GM18858 (cell line): ENCODE data around the gene SERINC5.
"Not testable (repeated sequence)": the region's sequence is repeated elsewhere in the genome, so short reads cannot be mapped to it uniquely, and the experiment has no call there.

Experiments used
- ATAC-seq: cut with Tn5 transposase; IDR thresholded peaks from one replicate; pipeline ENCODE4 v1.9.1; 2021; ENCODE audit not compliant: unreplicated experiment

Gene SERINC5

GRCh38 chr5:80174790-80175189, 81.1 kb downstream of the SERINC5 start:
- no peak for ATAC-seq

- no peak for ATAC-seq
Measured at GRCh38 chr5:80172067-80172695, 83.7 kb downstream of the SERINC5 start.

- no peak for ATAC-seq
Measured at GRCh38 chr5:80170117-80170535, 85.7 kb downstream of the SERINC5 start.

- ATAC-seq = no peak
Measured at GRCh38 chr5:80168388-80169028, 87.3 kb downstream of the SERINC5 start.

GRCh38 chr5:80165452-80165851, 90.4 kb downstream of the SERINC5 start:
- no peak for ATAC-seq

GRCh38 chr5:80161165-80161564, 94.7 kb downstream of the SERINC5 start:
- ATAC-seq = no peak

- ATAC-seq = no peak
Measured at GRCh38 chr5:80160242-80160641, 95.6 kb downstream of the SERINC5 start.

GRCh38 chr5:80159133-80159815, 96.6 kb downstream of the SERINC5 start:
- ATAC-seq = no peak

GRCh38 chr5:80156156-80156555, 99.7 kb downstream of the SERINC5 start:
- ATAC-seq = no peak

- ATAC-seq = no peak
Measured at GRCh38 chr5:80154749-80155148, 101.1 kb downstream of the SERINC5 start.

- ATAC-seq = not testable (repeated sequence)
Measured at GRCh38 chr5:80154289-80154688, 101.6 kb downstream of the SERINC5 start.

- ATAC-seq = no peak
Measured at GRCh38 chr5:80153586-80154126, 102.2 kb downstream of the SERINC5 start.

- no peak for ATAC-seq
Measured at GRCh38 chr5:80152778-80153177, 103.1 kb downstream of the SERINC5 start.

- no peak for ATAC-seq
Measured at GRCh38 chr5:80151890-80152289, 104.0 kb downstream of the SERINC5 start.

GRCh38 chr5:80150731-80151130, 105.1 kb downstream of the SERINC5 start:
- no peak for ATAC-seq

- no peak for ATAC-seq
Measured at GRCh38 chr5:80149161-80149609, 106.7 kb downstream of the SERINC5 start.

- ATAC-seq = no peak
Measured at GRCh38 chr5:80147119-80147815, 108.6 kb downstream of the SERINC5 start.

GRCh38 chr5:80146046-80146445, 109.8 kb downstream of the SERINC5 start:
- no peak for ATAC-seq

- ATAC-seq = no peak
Measured at GRCh38 chr5:80143491-80143890, 112.4 kb downstream of the SERINC5 start.

GRCh38 chr5:80142996-80143395, 112.9 kb downstream of the SERINC5 start:
- no peak for ATAC-seq

GRCh38 chr5:80141681-80142080, 114.2 kb downstream of the SERINC5 start:
- ATAC-seq = no peak
